ENCODE measurements around the gene KCNJ1. TPM values are rescaled to one million over a fixed set of nuclear protein-coding genes. Genes with fewer than 3 reads are reported as not detected.

KCNJ1 gene
- polyA plus RNA-seq, 1 of the 3 experiments (the other 2 are of a cell fraction): not detected

GRCh38 chr11:128852327-128853023 lies 14.6 kb downstream of the KCNJ1 start:
- Histone ChIP-seq H3K4me3 (ENCODE audit: low read depth in 2 of 2, low read length in 1 of 2) (no peak overlapping the region), H3K79me2 (ENCODE audit: insufficient read depth) (no peaks in the 10 kb centered on the region), H3K9ac (no peak overlapping the region), H2AFZ (ENCODE audit: low read depth) (no peak overlapping the region), H3K27ac (ENCODE audit: low read depth in 2 of 2, low read length in 1 of 2) (no peak overlapping the region), H3F3A (replicated peaks; ENCODE audit: insufficient read depth) (no peaks in the 10 kb centered on the region), H3K9me2 (no peaks in the 10 kb centered on the region), H4K20me1 (ENCODE audit: insufficient read depth) (no peaks in the 10 kb centered on the region), H3K9me3 (no peaks in the 10 kb centered on the region), H3K4me2 (no peak overlapping the region), H3K36me3 (replicated peaks in 1 of 2; ENCODE audit: control insufficient read depth in 1 of 2, insufficient read depth in 2 of 2, low read length in 1 of 2) (no peaks in the 10 kb centered on the region), H3K4me1 (ENCODE audit: control insufficient read depth in 1 of 2, insufficient read depth in 2 of 2, low read depth in 1 of 2, low read length in 1 of 2) (no peaks in the 10 kb centered on the region), H3K27me3 (ENCODE audit: insufficient read depth) (no peaks in the 10 kb centered on the region)
- ChIA-PET POLR2A (no interaction called here), CTCF (interaction anchor here (0.7 to 3.0 kb wide), 7 partner anchors 22 to 695 kb away, joined by 3 to 14 read pairs (median 5); no protein-coding TSS in a partner anchor)
- WGBS (ENCODE audit: low lambda C conversion rate): 71% methylated on average over 11 of the region's 13 CpGs
- TF ChIP-seq ELF1 (IDR thresholded peaks at IDR 0.05): no peak
- TF ChIP-seq, protein P1, sequence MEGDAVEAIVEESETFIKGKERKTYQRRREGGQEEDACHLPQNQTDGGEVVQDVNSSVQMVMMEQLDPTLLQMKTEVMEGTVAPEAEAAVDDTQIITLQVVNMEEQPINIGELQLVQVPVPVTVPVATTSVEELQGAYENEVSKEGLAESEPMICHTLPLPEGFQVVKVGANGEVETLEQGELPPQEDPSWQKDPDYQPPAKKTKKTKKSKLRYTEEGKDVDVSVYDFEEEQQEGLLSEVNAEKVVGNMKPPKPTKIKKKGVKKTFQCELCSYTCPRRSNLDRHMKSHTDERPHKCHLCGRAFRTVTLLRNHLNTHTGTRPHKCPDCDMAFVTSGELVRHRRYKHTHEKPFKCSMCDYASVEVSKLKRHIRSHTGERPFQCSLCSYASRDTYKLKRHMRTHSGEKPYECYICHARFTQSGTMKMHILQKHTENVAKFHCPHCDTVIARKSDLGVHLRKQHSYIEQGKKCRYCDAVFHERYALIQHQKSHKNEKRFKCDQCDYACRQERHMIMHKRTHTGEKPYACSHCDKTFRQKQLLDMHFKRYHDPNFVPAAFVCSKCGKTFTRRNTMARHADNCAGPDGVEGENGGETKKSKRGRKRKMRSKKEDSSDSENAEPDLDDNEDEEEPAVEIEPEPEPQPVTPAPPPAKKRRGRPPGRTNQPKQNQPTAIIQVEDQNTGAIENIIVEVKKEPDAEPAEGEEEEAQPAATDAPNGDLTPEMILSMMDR (IDR thresholded peaks at IDR 0.05): no peak
- TF ChIP-seq SIN3A (IDR thresholded peaks at IDR 0.05; ENCODE audit: borderline replicate concordance, low read depth, low read length): no peak
- TF ChIP-seq IRF3 (IDR thresholded peaks at IDR 0.05; ENCODE audit: low read depth, low read length): no peak
- TF ChIP-seq, protein P2, sequence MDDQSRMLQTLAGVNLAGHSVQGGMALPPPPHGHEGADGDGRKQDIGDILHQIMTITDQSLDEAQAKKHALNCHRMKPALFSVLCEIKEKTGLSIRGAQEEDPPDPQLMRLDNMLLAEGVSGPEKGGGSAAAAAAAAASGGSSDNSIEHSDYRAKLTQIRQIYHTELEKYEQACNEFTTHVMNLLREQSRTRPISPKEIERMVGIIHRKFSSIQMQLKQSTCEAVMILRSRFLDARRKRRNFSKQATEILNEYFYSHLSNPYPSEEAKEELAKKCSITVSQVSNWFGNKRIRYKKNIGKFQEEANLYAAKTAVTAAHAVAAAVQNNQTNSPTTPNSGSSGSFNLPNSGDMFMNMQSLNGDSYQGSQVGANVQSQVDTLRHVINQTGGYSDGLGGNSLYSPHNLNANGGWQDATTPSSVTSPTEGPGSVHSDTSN (IDR thresholded peaks at IDR 0.05): no peak
- TF ChIP-seq GABPA (IDR thresholded peaks at IDR 0.05; ENCODE audit: low read depth): no peak
- TF ChIP-seq RXRA (IDR thresholded peaks at IDR 0.05; ENCODE audit: borderline replicate concordance, low read depth): no peak
- no peak for TF ChIP-seq TCF12 (IDR thresholded peaks at IDR 0.05)
- TF ChIP-seq JUND (IDR thresholded peaks at IDR 0.05): no peak
- no peak for TF ChIP-seq TEAD4 (IDR thresholded peaks at IDR 0.05; ENCODE audit: borderline replicate concordance, insufficient read depth)
- no peak for TF ChIP-seq ZBTB33 (IDR thresholded peaks at IDR 0.05; ENCODE audit: borderline replicate concordance, low read depth)
- no peak for DNase-seq
